NCI-H2107 (cell line): ENCODE results near the gene MT1G.
"Not testable (repeated sequence)": the region's sequence is repeated elsewhere in the genome, so short reads cannot be mapped to it uniquely, and the experiment has no call there.

Source experiments
- DNase-seq: peaks from one replicate; lab custom pipeline; 2025; lab: John Stamatoyannopoulos, UW

The MT1G gene

GRCh38 chr16:56636616-56637413 lies 31.1 kb downstream of the MT1G start:
- DNase-seq = no peak

- DNase-seq = no peak
Measured at GRCh38 chr16:56635441-56635967, 32.4 kb downstream of the MT1G start.

GRCh38 chr16:56634715-56635440 lies 33.0 kb downstream of the MT1G start:
- no peak for DNase-seq

- DNase-seq = no peak
Measured at GRCh38 chr16:56633535-56633934, 34.3 kb downstream of the MT1G start.

GRCh38 chr16:56632848-56633365 lies 35.0 kb downstream of the MT1G start:
- no peak for DNase-seq

GRCh38 chr16:56632156-56632847 lies 35.6 kb downstream of the MT1G start, which contains the start of gene MT1M:
MT1M (plus strand) TSS chr16:56632659; CDS start chr16:56632732, 73 bp downstream.
- DNase-seq = no peak

GRCh38 chr16:56631832-56632155 lies 36.1 kb downstream of the MT1G start:
- no peak for DNase-seq

GRCh38 chr16:56631197-56631596 lies 36.7 kb downstream of the MT1G start:
- no peak for DNase-seq

GRCh38 chr16:56630134-56630533 lies 37.7 kb downstream of the MT1G start:
- DNase-seq = no peak

GRCh38 chr16:56629531-56629930 lies 38.3 kb downstream of the MT1G start:
- DNase-seq = no peak

- DNase-seq = no peak
Measured at GRCh38 chr16:56628486-56629350, 39.1 kb downstream of the MT1G start.

- no peak for DNase-seq
Measured at GRCh38 chr16:56626685-56627084, 41.2 kb downstream of the MT1G start.

GRCh38 chr16:56625943-56626654 lies 41.8 kb downstream of the MT1G start:
- DNase-seq = no peak

GRCh38 chr16:56625140-56625942 lies 42.5 kb downstream of the MT1G start, which contains the start of gene MT1E:
MT1E (plus strand) TSS chr16:56625781; CDS start chr16:56625852, 71 bp downstream.
- DNase-seq = no peak

GRCh38 chr16:56623637-56624036 lies 44.2 kb downstream of the MT1G start:
- DNase-seq = no peak

- not testable (repeated sequence) for DNase-seq
Measured at GRCh38 chr16:56623184-56623583, 44.7 kb downstream of the MT1G start.

- DNase-seq = not testable (repeated sequence)
Measured at GRCh38 chr16:56621665-56622445, 46.0 kb downstream of the MT1G start.

GRCh38 chr16:56620339-56620897 lies 47.4 kb downstream of the MT1G start:
- no peak for DNase-seq

GRCh38 chr16:56618138-56618537 lies 49.7 kb downstream of the MT1G start:
- no peak for DNase-seq
